ENCODE measurements around the gene CYP3A7. TPM values are rescaled to one million over a fixed set of nuclear protein-coding genes. Genes with fewer than 3 reads are reported as not detected.
A peak's percentile ranks its signal among the peaks of the same experiment; 100 is the strongest.

Gene CYP3A7
- total and polyA plus RNA-seq, 2 of the 13 experiments (the other 11 are each of a cell fraction or from before 2014, with no cell fraction given): 5.8 to 6.4 TPM

DNA sequence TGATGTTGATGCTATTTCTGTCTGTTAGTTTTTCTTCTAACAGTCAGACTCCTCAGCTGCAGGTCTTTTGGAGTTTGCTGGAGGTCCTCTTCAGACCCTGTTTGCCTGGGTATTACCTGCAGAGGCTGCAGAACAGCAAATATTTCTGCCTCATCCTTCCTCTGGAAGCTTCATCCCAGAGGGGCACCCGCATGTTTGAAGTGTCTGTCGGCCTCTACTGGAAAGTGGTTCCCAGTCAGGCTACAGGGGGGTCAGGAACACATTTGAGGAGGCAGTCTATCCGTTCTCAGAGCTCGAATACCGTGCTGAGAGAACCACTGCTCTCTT is 41.9 kb downstream of the CYP3A7 start (continued):
- no peak for TF ChIP-seq ZNF318 (CRISPR knock-in tag; IDR thresholded peaks at IDR 0.05)
- TF ChIP-seq, protein P1, sequence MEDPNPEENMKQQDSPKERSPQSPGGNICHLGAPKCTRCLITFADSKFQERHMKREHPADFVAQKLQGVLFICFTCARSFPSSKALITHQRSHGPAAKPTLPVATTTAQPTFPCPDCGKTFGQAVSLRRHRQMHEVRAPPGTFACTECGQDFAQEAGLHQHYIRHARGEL (CRISPR knock-in tag; IDR thresholded peaks at IDR 0.05): peak; percentile 46; the same call in 1 of the 2 replicates
- no peak for TF ChIP-seq NCOA2 (CRISPR knock-in tag; IDR thresholded peaks at IDR 0.05)
- no peak for TF ChIP-seq HNRNPK (IDR thresholded peaks at IDR 0.05; ENCODE audit: low read depth, low read length, poor library complexity, severe bottlenecking)
- no peak for TF ChIP-seq ATF3 (CRISPR knock-in tag; IDR thresholded peaks at IDR 0.05)
- TF ChIP-seq ZNF496 (CRISPR knock-in tag; IDR thresholded peaks at IDR 0.05; ENCODE audit: insufficient replicate concordance): no peak
- TF ChIP-seq ZNF574 (CRISPR knock-in tag; IDR thresholded peaks at IDR 0.05): no peak
- TF ChIP-seq NFIB (CRISPR knock-in tag; IDR thresholded peaks at IDR 0.05; ENCODE audit: borderline replicate concordance): no peak
- no peak for TF ChIP-seq ZNF143 (CRISPR knock-in tag; IDR thresholded peaks at IDR 0.05)
- TF ChIP-seq ZNF510 (CRISPR knock-in tag; IDR thresholded peaks at IDR 0.05; ENCODE audit: low read depth): 0 out of 2 replicates have a peak, but pooled peaks have one; percentile 62
- TF ChIP-seq, protein P2, sequence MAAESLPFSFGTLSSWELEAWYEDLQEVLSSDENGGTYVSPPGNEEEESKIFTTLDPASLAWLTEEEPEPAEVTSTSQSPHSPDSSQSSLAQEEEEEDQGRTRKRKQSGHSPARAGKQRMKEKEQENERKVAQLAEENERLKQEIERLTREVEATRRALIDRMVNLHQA (CRISPR knock-in tag; IDR thresholded peaks at IDR 0.05): no peak
- TF ChIP-seq ATRX (CRISPR knock-in tag; IDR thresholded peaks at IDR 0.05; ENCODE audit: borderline replicate concordance): no peak
- no peak; the same call in 1 of the 2 replicates for TF ChIP-seq MBD4 (IDR thresholded peaks at IDR 0.05; ENCODE audit: borderline replicate concordance, low read length)
- no peak for TF ChIP-seq SETDB1 (CRISPR knock-in tag; IDR thresholded peaks at IDR 0.05; ENCODE audit: borderline replicate concordance)
- TF ChIP-seq SNRNP70 (IDR thresholded peaks at IDR 0.05; ENCODE audit: low read depth, low read length): no peak
- TF ChIP-seq, protein P3, sequence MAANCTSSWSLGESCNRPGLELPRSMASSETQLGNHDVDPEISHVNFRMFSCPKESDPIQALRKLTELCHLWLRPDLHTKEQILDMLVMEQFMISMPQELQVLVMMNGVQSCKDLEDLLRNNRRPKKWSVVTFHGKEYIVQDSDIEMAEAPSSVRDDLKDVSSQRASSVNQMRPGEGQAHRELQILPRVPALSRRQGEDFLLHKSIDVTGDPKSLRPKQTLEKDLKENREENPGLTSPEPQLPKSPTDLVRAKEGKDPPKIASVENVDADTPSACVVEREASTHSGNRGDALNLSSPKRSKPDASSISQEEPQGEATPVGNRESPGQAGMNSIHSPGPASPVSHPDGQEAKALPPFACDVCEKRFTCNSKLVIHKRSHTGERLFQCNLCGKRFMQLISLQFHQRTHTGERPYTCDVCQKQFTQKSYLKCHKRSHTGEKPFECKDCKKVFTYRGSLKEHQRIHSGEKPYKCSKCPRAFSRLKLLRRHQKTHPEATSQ (CRISPR knock-in tag; IDR thresholded peaks at IDR 0.05; ENCODE audit: borderline replicate concordance): 0 out of 2 replicates have a peak, but pooled peaks have one; percentile 9
- no peak for TF ChIP-seq ZNF850 (CRISPR knock-in tag; conservative IDR thresholded peaks at IDR 0.05)
